Astrocyte (in vitro differentiated cells and primary cell): ENCODE data around the gene SLC4A8.

Experiments used
- CTCF ChIP-seq: IDR thresholded peaks from 2 replicates; pipeline ENCODE4 v1.5.1; 2011; ENCODE audit warnings: low read depth, mild to moderate bottlenecking, inconsistent platforms, low read length, moderate library complexity; ENCODE audit not compliant: insufficient read depth
- EZH2 ChIP-seq: IDR thresholded peaks from 2 replicates; pipeline ENCODE4 v1.6.1; 2012; ENCODE audit warnings: mild to moderate bottlenecking, low read length, inconsistent platforms; ENCODE audit not compliant: insufficient read depth

- TF ChIP-seq CTCF (no peak), EZH2 (no peak)
Observed at GRCh38 chr12:51507178-51507577, 82.5 kb downstream of the SLC4A8 start.
